Astrocyte of the cerebellum (primary cell): ENCODE results near the gene TPRG1L.

Experiments used
- DNase-seq: peaks from one replicate; pipeline ENCODE4 v3.0.0-alpha.2; 2011; ENCODE audit warnings: low read depth
- H3K4me3 ChIP-seq: 2 replicates; pipeline ENCODE4 v1.5.1; 2011; ENCODE audit warnings: mild to moderate bottlenecking, low read depth, low read length, moderate library complexity
- CTCF ChIP-seq: IDR thresholded peaks from 2 replicates; pipeline ENCODE4 v1.5.1; 2012; ENCODE audit warnings: low read length, low read depth, moderate library complexity, mild to moderate bottlenecking; ENCODE audit errors: missing control alignments
- in situ Hi-C: cut with HindIII; loops from 2 replicates; pipeline ENCODE4 v1.10.0; 2017; ENCODE audit warnings: low sequenced_read_pairs

TPRG1L gene

GRCh38 chr1:3644273-3644672 is 19.5 kb downstream of the TPRG1L start:
- DNase-seq: no peak
- H3K4me3 ChIP-seq: no peak overlapping the region
- no peak for TF ChIP-seq CTCF
- in situ Hi-C loops: loop anchor here (10.0 kb wide), 1 partner anchor 259 kb away; no protein-coding TSS in a partner anchor

- in situ Hi-C loops: loop anchor here (5.0 to 10.0 kb wide), 3 partner anchors 93 to 260 kb away; partner anchors contain the start of gene SMIM1
- no peak overlapping the region for H3K4me3 ChIP-seq
- TF ChIP-seq CTCF: no peak
- DNase-seq: no peak
Observed at GRCh38 chr1:3645247-3645646, 20.4 kb downstream of the TPRG1L start.

GRCh38 chr1:3645666-3646355 is 21.0 kb downstream of the TPRG1L start:
- in situ Hi-C loops: loop anchor here (5.0 to 10.0 kb wide), 3 partner anchors 94 to 261 kb away; partner anchors contain the start of gene SMIM1
- DNase-seq: no peak
- H3K4me3 ChIP-seq: no peak overlapping the region
- TF ChIP-seq CTCF: no peak

GRCh38 chr1:3646596-3646995 is 21.8 kb downstream of the TPRG1L start:
- no peak for DNase-seq
- no peak for TF ChIP-seq CTCF
- no peak overlapping the region for H3K4me3 ChIP-seq
- in situ Hi-C loops: loop anchor here (5.0 to 10.0 kb wide), 3 partner anchors 94 to 262 kb away; partner anchors contain the start of gene SMIM1

GRCh38 chr1:3649342-3650247 is 24.8 kb downstream of the TPRG1L start, which contains the start of gene WRAP73:
Gene WRAP73 (minus strand): TSS chr1:3650103. CDS start chr1:3649999, 104 bp downstream.
- peak; percentile 26 for TF ChIP-seq CTCF
- peak; percentile 72 for DNase-seq
- in situ Hi-C loops: loop anchor here (5.0 to 10.0 kb wide), 3 partner anchors 97 to 265 kb away; partner anchors contain the start of gene SMIM1
- peak within 1 kb of the TSS; percentile 94 for H3K4me3 ChIP-seq
